HL-60 (cell line): ENCODE results near the gene RIC8B.

Source experiments
- DNase-seq, 2 experiments: peaks; one replicate each; pipeline ENCODE4 v3.0.0-alpha.2; 2010 to 2020; ENCODE audit warnings: low read depth in 1 of 2, low spot score in 1 of 2
- H3K27ac ChIP-seq: fragments of 250-450 bp; sonication (Bioruptor Pico); replicated peaks from 2 replicates; pipeline ENCODE4 v1.5.1; 2020; ENCODE audit warnings: mild to moderate bottlenecking, moderate library complexity
- H3K27me3 ChIP-seq: fragments of 250-450 bp; sonication (Bioruptor Pico); 2 replicates; pipeline ENCODE4 v1.5.1; 2021; ENCODE audit warnings: mild to moderate bottlenecking, moderate library complexity; ENCODE audit not compliant: insufficient read depth, poor library complexity, severe bottlenecking
- H3K4me3 ChIP-seq: replicated peaks from 2 replicates; pipeline ENCODE4 v1.5.1; 2011; ENCODE audit warnings: mild to moderate bottlenecking, control low read depth, low read length; ENCODE audit not compliant: insufficient read depth
- GABPA ChIP-seq: IDR thresholded peaks from 2 replicates; pipeline ENCODE4 v1.6.1; 2012; ENCODE audit warnings: low read depth
- POLR2AphosphoS5 ChIP-seq: IDR thresholded peaks from 2 replicates; pipeline ENCODE4 v1.6.1; 2012; ENCODE audit warnings: low read depth
- SPI1 ChIP-seq: IDR thresholded peaks from 2 replicates; pipeline ENCODE4 v1.6.1; 2012; ENCODE audit warnings: low read depth, mild to moderate bottlenecking, borderline replicate concordance
- TF ChIP-seq, protein P1 (sequence below): IDR thresholded peaks from one replicate; pipeline ENCODE4 v1.5.1; 2011; ENCODE audit warnings: low read length, control low read depth, inconsistent platforms; ENCODE audit not compliant: insufficient read depth
- TF ChIP-seq, protein P2 (sequence below): IDR thresholded peaks from 2 replicates; pipeline ENCODE4 v1.6.1; 2012; ENCODE audit warnings: low read depth; ENCODE audit not compliant: insufficient replicate concordance

The RIC8B gene

DNA sequence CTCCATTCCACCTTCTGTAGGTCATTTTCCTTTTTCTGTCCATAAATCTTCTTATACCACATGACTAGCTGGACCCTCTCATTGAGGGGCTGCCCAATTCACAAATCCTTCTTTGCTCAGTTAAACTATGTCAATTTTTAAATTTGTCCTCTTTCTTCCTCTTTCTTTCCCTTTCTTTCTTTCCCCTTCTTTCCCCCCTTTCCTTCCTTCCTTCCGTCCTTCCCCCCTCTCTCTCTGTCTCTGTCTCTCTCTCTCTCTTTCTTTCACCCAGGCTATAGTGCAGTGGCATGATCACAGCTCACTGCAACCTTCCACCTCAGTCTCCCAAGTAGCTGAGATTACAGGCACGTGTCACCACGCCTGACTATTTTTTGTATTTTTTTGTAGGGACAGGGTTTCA is 134.1 kb downstream of the RIC8B start:
- Histone ChIP-seq H3K4me3 (no peak overlapping the region), H3K27ac (no peak overlapping the region), H3K27me3 (peaks cover 71% of the 10 kb centered on the region)
- TF ChIP-seq SPI1 = no peak
- TF ChIP-seq, protein P1, sequence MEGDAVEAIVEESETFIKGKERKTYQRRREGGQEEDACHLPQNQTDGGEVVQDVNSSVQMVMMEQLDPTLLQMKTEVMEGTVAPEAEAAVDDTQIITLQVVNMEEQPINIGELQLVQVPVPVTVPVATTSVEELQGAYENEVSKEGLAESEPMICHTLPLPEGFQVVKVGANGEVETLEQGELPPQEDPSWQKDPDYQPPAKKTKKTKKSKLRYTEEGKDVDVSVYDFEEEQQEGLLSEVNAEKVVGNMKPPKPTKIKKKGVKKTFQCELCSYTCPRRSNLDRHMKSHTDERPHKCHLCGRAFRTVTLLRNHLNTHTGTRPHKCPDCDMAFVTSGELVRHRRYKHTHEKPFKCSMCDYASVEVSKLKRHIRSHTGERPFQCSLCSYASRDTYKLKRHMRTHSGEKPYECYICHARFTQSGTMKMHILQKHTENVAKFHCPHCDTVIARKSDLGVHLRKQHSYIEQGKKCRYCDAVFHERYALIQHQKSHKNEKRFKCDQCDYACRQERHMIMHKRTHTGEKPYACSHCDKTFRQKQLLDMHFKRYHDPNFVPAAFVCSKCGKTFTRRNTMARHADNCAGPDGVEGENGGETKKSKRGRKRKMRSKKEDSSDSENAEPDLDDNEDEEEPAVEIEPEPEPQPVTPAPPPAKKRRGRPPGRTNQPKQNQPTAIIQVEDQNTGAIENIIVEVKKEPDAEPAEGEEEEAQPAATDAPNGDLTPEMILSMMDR = no peak
- TF ChIP-seq GABPA = no peak
- TF ChIP-seq POLR2AphosphoS5 = no peak
- TF ChIP-seq, protein P2, sequence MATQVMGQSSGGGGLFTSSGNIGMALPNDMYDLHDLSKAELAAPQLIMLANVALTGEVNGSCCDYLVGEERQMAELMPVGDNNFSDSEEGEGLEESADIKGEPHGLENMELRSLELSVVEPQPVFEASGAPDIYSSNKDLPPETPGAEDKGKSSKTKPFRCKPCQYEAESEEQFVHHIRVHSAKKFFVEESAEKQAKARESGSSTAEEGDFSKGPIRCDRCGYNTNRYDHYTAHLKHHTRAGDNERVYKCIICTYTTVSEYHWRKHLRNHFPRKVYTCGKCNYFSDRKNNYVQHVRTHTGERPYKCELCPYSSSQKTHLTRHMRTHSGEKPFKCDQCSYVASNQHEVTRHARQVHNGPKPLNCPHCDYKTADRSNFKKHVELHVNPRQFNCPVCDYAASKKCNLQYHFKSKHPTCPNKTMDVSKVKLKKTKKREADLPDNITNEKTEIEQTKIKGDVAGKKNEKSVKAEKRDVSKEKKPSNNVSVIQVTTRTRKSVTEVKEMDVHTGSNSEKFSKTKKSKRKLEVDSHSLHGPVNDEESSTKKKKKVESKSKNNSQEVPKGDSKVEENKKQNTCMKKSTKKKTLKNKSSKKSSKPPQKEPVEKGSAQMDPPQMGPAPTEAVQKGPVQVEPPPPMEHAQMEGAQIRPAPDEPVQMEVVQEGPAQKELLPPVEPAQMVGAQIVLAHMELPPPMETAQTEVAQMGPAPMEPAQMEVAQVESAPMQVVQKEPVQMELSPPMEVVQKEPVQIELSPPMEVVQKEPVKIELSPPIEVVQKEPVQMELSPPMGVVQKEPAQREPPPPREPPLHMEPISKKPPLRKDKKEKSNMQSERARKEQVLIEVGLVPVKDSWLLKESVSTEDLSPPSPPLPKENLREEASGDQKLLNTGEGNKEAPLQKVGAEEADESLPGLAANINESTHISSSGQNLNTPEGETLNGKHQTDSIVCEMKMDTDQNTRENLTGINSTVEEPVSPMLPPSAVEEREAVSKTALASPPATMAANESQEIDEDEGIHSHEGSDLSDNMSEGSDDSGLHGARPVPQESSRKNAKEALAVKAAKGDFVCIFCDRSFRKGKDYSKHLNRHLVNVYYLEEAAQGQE = no peak
- no peak for DNase-seq

DNA sequence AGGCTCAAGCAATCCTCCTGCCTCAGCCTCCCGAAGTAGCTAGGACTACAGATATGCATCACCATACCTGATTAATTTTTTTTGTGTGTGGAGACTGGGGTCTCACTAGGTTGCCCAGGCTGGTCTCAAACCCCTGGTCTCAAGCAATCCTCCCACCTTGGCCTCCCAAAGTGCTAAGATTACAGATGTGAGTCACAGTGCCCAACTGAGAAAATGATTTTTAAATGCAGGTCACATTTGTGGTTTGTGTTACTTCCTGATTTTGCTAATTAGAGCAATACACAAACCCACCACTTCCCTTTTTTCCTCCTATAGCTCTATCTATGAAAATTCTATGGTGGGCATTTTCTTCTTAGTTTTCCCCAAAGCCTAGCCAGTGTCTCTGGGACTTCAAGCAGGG is 135.7 kb downstream of the RIC8B start:
- TF ChIP-seq GABPA (peak; percentile 39; the same call in 1 of the 2 replicates), SPI1 (peak; percentile 99), POLR2AphosphoS5 (peak; percentile 92)
- TF ChIP-seq, protein P2 = no peak
- no peak overlapping the region for H3K27ac ChIP-seq
- peak in 1 of 2 experiments; percentile 61 for DNase-seq
- H3K4me3 ChIP-seq = no peak overlapping the region
- peaks cover 67% of the 10 kb centered on the region for H3K27me3 ChIP-seq

DNA sequence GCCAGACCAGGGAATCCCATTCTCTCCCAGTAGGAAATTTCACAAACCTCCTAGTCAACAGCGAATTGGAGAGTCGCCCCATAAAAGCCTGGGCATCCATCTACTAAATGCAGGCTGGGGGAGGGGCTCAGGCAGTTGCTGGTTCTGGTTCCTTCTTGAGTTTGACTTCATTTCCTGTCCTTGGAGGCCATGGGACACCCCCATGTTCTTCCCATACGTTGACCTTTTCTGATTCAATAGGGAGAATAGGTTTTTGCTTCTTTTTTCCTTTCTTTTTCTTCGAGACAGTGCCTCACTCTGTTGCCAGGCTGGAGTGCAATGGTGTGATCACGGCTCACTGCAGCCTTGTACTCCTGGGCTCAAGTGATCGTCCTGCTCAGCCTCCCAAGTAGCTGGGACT is 137.1 kb downstream of the RIC8B start:
- H3K27ac ChIP-seq = no peak overlapping the region
- TF ChIP-seq, protein P1 = no peak
- TF ChIP-seq, protein P2 = no peak
- TF ChIP-seq SPI1 = no peak
- H3K4me3 ChIP-seq = no peak overlapping the region
- no peak for DNase-seq
- H3K27me3 ChIP-seq = peaks cover 71% of the 10 kb centered on the region

DNA sequence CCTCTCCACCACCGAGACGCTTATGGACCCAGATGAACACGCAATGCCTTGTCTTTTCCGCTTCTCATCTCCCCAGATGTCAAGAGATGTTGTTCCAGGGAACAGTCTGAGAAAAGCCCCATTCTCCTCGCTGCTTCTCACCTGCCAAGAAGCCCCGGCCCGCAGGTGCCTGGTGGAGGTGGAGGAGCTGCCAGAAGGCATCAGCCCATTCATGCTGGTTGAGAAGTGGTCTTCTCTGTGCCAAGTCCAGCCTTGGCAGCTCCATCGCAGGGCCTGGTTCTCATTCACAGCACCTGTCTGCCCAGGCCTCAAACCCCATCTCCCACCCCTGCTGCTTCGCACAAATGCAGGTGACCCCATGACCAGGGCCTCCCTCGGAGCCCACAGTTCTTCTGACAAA is 139.0 kb downstream of the RIC8B start:
- Histone ChIP-seq H3K27ac (no peak overlapping the region), H3K27me3 (peaks cover 67% of the 10 kb centered on the region), H3K4me3 (no peak overlapping the region)
- no peak for TF ChIP-seq POLR2AphosphoS5
- TF ChIP-seq GABPA = no peak
- TF ChIP-seq, protein P2 = no peak
- no peak for TF ChIP-seq SPI1
- TF ChIP-seq, protein P1 = no peak
- DNase-seq = no peak
